GM12874 (cell line): ENCODE measurements around the gene NANOS3.

Experiments used
- TF ChIP-seq, protein P1 (sequence below): IDR thresholded peaks from 2 replicates; pipeline ENCODE4 v1.5.1; 2011; ENCODE audit warnings: low read depth, mild to moderate bottlenecking, control low read depth, low read length, moderate library complexity; ENCODE audit not compliant: insufficient read depth

Gene NANOS3

DNA sequence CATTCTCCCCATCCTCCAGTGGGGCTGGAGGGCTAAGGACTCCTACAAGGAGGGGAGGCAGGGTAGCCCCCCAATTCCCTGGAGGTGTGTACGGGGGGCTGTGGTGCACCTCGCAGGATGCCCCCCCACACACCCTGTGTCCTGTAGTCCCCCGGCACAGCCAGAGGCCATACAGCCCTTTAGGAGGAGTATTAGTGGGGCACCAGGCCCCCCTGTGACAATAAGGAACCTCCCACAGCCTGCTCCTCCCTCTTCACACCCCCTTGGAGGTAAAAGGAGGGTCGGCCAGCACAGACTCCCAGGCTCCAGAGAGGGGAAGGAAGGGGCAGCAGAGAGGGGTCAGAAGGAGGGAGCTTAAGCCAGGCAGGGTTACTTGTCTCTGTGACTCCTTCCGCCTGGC is at the start of gene NANOS3:
Gene NANOS3, plus strand, starts transcription at position 301 of the 400 bp plus-strand sequence. CDS start 115 bp downstream, outside the sequence.
- TF ChIP-seq, protein P1, sequence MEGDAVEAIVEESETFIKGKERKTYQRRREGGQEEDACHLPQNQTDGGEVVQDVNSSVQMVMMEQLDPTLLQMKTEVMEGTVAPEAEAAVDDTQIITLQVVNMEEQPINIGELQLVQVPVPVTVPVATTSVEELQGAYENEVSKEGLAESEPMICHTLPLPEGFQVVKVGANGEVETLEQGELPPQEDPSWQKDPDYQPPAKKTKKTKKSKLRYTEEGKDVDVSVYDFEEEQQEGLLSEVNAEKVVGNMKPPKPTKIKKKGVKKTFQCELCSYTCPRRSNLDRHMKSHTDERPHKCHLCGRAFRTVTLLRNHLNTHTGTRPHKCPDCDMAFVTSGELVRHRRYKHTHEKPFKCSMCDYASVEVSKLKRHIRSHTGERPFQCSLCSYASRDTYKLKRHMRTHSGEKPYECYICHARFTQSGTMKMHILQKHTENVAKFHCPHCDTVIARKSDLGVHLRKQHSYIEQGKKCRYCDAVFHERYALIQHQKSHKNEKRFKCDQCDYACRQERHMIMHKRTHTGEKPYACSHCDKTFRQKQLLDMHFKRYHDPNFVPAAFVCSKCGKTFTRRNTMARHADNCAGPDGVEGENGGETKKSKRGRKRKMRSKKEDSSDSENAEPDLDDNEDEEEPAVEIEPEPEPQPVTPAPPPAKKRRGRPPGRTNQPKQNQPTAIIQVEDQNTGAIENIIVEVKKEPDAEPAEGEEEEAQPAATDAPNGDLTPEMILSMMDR: no peak

DNA sequence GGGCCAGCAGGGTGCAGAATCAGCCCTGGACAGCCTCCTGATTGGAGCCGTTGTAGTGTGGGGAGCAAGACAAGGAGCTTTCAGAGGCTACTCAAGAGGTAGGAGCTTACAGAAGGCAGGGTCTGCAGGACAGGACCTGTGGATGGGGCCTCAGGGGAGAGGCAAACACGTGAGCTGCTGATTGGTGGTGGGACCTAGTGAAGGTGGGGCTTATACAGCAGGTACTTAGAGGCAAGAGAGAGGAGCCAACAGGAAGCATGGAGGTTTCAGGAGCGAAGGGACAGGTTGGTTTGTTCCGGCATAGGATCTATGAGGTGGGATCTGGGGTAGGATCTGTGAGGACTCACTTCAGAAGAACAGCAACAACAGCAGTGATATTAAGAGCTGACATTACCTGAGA is 49.3 kb upstream of the NANOS3 start:
- TF ChIP-seq, protein P1: no peak

DNA sequence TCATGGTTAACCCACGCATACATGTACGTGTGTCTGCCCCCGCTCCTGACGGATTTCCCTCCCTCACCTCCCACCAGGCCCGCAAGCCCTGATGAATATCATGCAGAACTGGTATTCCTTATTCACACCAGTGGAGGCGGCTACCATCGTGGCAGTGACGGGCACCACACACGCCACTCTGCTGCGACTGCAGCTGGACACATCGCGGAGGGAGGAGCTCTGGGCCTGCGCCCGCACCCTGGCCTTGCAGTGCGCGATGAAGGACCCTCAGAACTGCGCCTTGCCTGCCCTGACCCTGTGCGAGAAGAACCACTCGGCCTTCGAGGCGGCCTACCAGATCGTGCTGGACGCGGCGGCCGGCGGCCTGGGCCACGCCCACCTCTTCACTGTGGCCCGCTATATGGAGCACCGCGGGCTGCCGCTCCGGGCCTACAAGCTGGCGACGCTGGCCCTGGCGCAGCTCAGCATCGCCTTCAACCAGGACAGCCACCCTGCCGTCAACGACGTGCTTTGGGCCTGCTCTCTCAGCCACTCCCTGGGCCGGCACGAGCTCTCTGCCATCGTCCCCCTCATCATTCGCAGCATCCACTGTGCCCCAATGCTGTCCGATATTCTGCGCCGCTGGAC is 46.7 kb upstream of the NANOS3 start:
- TF ChIP-seq, protein P1: no peak

DNA sequence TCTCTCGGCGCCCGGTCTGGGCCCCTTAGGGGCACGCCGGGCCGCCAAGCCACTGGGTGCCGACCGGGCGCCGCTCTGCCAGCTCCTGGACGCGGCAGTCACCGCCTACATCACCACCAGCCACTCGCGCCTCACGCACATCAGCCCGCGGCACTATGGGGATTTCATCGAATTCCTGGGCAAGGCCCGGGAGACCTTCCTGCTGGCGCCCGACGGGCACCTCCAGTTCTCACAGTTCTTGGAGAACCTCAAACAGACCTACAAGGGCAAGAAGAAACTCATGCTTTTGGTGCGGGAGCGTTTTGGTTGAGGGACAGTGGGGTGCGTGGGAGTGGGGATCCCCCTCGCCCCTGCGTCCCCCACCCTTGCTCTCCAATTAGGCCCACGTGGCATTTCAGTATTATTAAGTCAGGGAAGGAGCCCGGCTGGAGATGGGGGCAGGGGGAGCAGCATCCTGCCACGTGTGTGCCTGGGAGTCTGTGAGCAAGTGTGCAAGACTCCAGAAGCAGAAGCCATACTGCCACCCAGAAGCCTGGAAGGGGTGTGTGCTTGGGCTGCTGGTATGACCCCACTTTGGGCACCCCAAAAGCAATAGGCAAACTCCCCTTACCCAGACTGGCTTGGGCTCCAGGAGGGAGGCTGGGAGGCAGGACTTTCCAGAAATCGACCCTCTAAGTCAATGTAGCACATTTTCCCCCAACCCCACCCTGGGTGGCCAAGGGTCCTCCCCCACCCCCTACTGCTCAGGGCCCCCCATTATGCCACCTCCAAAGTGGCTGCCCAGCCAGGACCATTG is 46.0 kb upstream of the NANOS3 start:
- TF ChIP-seq, protein P1: no peak

DNA sequence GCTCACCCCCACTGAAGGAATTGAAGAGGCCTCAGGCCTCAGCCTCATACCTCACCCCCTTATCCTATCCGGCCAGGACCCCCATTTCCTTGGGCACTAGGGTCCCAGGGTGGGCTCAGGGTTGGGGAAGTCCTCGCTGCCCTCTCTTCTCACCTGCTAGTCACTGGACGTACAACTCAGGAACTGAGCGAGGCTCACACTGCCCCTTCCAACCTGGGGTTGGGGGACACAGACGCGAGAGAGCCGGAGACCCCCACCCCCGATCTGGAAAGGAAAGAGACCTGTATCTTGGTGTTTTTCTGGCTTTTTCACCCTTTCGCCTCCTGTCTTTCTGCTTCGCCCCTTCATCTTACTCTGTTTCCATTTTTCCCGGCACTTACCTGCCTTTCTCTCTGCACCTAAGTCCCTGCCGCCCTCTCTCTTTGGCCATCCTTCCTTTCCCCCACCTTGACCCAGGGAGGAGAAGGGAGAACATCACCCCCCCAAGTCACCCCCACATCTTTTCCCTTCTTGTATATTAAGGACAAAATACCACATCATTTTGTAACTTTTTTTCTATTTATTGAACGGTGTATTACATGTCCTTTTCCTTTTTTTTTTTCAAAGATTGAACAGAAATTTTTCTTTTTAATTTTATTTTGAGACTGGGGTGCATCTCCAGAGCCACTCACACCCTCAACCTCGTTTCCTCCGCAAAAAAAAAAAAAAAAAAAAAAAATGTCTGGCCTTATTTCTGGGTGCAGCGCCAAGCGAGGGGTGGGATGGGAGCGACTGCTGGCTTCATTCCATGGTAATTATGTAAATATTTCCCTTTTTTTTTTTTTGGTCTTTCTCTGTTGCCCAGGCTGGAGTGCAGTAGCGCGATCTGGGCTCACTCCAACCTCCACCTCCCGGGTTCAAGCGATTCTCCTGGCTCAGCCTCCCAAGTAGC is 45.1 kb upstream of the NANOS3 start:
- TF ChIP-seq, protein P1: no peak

DNA sequence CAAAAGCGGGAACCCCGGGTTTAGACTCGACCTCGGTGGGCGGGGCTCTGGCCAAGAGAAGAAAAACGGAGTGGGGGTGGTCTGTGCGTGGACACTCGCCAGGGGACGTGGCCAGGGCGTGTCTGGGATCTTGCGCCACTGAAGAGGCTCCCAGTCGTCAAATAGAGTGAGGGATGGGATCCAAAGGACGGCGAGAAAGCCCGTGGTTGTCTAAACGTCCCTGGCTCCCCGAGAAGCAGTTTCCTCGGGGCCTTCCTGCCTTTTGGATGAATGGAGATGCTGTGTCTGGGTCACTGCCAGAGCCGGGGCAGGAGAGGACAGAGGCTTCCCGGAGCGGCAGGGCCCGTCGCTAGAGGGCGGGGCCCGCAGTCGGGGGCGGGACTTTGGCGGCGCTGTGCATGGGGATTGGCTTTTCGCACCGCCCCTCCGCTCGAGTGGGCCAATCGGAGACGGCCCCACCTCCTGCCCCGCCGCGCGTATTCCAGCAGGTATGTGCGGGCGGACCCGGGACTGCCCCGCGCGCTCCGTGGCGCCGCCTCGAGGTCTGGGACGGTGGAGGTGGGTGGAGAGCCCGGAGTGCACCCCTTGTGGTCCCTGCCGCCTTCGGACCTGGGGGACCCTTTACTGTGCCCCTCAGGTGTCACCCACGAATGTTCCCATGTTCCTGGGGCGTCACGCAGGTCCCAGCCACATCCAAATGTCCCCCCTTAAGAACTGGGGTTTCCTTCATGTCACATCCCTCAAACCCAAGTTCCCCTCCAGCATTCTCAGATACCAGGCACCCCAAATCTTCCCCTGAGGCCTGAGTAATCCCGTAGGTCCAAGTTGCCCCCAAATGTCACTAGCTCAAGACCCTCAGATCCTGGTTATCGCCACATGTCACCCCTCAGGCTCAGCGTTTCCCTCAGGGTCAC is 43.3 kb upstream of the NANOS3 start:
- TF ChIP-seq, protein P1: peak; percentile 61; the same call in 1 of the 2 replicates
